HL-60 (cell line): ENCODE measurements around the gene PCSK2.
"Not testable (repeated sequence)": the region's sequence is repeated elsewhere in the genome, so short reads cannot be mapped to it uniquely, and the experiment has no call there.

Experiments used
- DNase-seq, 2 experiments: peaks; one replicate each; pipeline ENCODE4 v3.0.0-alpha.2; 2010 to 2020; ENCODE audit warnings: low read depth in 1 of 2, low spot score in 1 of 2
- H3K27ac ChIP-seq: fragments of 250-450 bp; sonication (Bioruptor Pico); replicated peaks from 2 replicates; pipeline ENCODE4 v1.5.1; 2020; ENCODE audit warnings: mild to moderate bottlenecking, moderate library complexity
- H3K27me3 ChIP-seq: fragments of 250-450 bp; sonication (Bioruptor Pico); 2 replicates; pipeline ENCODE4 v1.5.1; 2021; ENCODE audit warnings: mild to moderate bottlenecking, moderate library complexity; ENCODE audit not compliant: insufficient read depth, poor library complexity, severe bottlenecking
- H3K4me3 ChIP-seq: replicated peaks from 2 replicates; pipeline ENCODE4 v1.5.1; 2011; ENCODE audit warnings: mild to moderate bottlenecking, control low read depth, low read length; ENCODE audit not compliant: insufficient read depth
- CTCF ChIP-seq: IDR thresholded peaks from one replicate; pipeline ENCODE4 v1.5.1; 2011; ENCODE audit warnings: low read length, control low read depth, inconsistent platforms; ENCODE audit not compliant: insufficient read depth
- GABPA ChIP-seq: IDR thresholded peaks from 2 replicates; pipeline ENCODE4 v1.6.1; 2012; ENCODE audit warnings: low read depth
- POLR2AphosphoS5 ChIP-seq: IDR thresholded peaks from 2 replicates; pipeline ENCODE4 v1.6.1; 2012; ENCODE audit warnings: low read depth
- REST ChIP-seq: IDR thresholded peaks from 2 replicates; pipeline ENCODE4 v1.6.1; 2012; ENCODE audit warnings: low read depth; ENCODE audit not compliant: insufficient replicate concordance
- SPI1 ChIP-seq: IDR thresholded peaks from 2 replicates; pipeline ENCODE4 v1.6.1; 2012; ENCODE audit warnings: low read depth, mild to moderate bottlenecking, borderline replicate concordance

The PCSK2 gene

GRCh38 chr20:17205084-17205813 is 21.6 kb upstream of the PCSK2 start:
- peaks cover 6% of the 10 kb centered on the region for H3K27me3 ChIP-seq
- H3K27ac ChIP-seq = no peak overlapping the region
- H3K4me3 ChIP-seq = no peak overlapping the region
- TF ChIP-seq SPI1 = no peak
- no peak for TF ChIP-seq CTCF
- no peak for TF ChIP-seq GABPA
- TF ChIP-seq POLR2AphosphoS5 = no peak
- TF ChIP-seq REST = no peak
- no peak for DNase-seq

DNA sequence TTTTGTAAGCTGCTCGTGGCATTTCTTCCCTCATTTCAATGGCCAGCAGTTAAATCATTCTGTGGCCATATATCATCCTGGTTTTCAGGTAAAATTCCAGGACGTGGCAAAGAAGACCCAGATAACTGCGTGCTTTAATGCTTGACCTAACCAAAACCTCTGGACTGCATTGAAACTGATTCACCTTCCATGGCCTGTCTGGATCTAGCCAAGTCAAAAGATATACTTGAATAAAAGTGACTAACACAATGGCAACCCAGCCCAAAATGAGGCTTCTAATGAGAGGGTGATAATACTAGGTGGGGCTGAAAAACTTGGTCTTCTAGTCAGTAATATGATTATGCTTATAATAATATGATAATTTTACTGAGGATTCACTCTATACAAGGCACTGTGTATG is 16.5 kb upstream of the PCSK2 start:
- no peak overlapping the region for H3K4me3 ChIP-seq
- TF ChIP-seq CTCF = no peak
- no peak overlapping the region for H3K27ac ChIP-seq
- no peak for DNase-seq
- no peaks in the 10 kb centered on the region for H3K27me3 ChIP-seq

DNA sequence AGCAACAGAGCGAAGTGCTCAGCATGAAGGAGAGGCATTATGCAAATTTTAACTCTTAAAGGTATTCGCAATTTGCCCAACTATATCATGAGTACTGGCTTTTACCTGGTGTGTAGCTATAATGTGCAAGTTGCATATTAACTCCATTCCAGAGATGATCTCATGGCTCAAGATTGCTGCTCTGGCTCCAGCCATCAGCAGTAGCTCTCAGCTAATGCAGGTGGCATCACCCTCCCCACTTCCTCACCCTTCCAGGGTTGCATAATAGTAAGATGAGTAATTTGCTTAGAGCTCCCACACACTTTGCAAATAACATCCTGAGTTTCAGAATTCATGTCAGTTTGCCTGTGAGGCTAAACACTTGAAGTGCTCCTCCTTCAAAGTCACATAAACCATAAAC is 15.9 kb upstream of the PCSK2 start:
- DNase-seq = no peak
- Histone ChIP-seq H3K4me3 (no peak overlapping the region), H3K27ac (no peak overlapping the region), H3K27me3 (no peaks in the 10 kb centered on the region)
- TF ChIP-seq GABPA (no peak), CTCF (no peak), REST (no peak), SPI1 (no peak), POLR2AphosphoS5 (no peak)

DNA sequence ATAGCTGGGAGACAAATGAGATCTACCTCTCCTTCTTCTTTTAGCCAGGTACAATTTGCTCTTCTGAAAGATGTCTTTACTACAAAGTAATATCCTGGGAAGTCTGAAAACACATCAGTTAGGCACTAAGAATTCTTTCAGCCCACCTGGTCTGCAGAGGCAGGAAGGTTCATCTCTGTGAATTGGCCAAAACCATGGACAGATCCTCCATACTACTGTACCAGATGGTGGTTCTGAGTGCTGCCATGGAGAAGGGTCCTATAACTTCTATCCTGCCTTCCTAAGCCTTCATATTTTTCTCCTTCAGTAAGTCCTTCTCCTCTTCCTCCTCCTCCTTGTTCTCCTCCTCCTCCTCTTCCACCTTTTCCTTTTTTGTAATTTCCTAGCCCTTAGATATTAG is 11.7 kb upstream of the PCSK2 start:
- Histone ChIP-seq H3K27ac (no peak overlapping the region), H3K4me3 (no peak overlapping the region), H3K27me3 (no peaks in the 10 kb centered on the region)
- DNase-seq = no peak
- no peak for TF ChIP-seq GABPA
- TF ChIP-seq REST = peak; percentile 34
- no peak for TF ChIP-seq SPI1
- no peak for TF ChIP-seq POLR2AphosphoS5
- no peak for TF ChIP-seq CTCF

GRCh38 chr20:17219856-17220255 is 7.0 kb upstream of the PCSK2 start:
- not testable (repeated sequence) for H3K27me3 ChIP-seq, H3K27ac ChIP-seq, H3K4me3 ChIP-seq, DNase-seq
